ENCODE results near the gene REC8. TPM values are rescaled to one million over a fixed set of nuclear protein-coding genes. Genes with fewer than 3 reads are reported as not detected.
A peak's percentile ranks its signal among the peaks of the same experiment; 100 is the strongest.

Gene REC8
- total RNA-seq, 1 donor from 2014 or later, result 69.2 TPM

GRCh38 chr14:24146453-24146977, 25.4 kb upstream of the REC8 start, which contains the start of gene PSME2:
PSME2 (minus strand) TSS chr14:24146610; CDS start chr14:24146581, 29 bp downstream.
- peaks cover 7% of the 10 kb centered on the region for H3K36me3 ChIP-seq (ENCODE audit: control insufficient read depth, insufficient read depth, low read length)
- no peak for TF ChIP-seq CTCF (IDR thresholded peaks at IDR 0.05; ENCODE audit: insufficient read depth, low read length, poor library complexity, severe bottlenecking)
- DNase-seq (ENCODE audit: low read depth), result peak; percentile 92
- H3K27me3 ChIP-seq (ENCODE audit: control insufficient read depth, insufficient read depth, low read length), result no peaks in the 10 kb centered on the region
- peak within 1 kb of the TSS; percentile 89 for H3K4me3 ChIP-seq (ENCODE audit: low read depth, low read length)

GRCh38 chr14:24146978-24147760, 24.7 kb upstream of the REC8 start, which contains the start of gene RNF31:
RNF31 (plus strand) TSS chr14:24147498; CDS start chr14:24147699, 201 bp downstream.
- Histone ChIP-seq H3K27me3 (ENCODE audit: control insufficient read depth, insufficient read depth, low read length) (no peaks in the 10 kb centered on the region), H3K4me3 (ENCODE audit: low read depth, low read length) (peak within 1 kb of the TSS; percentile 89), H3K36me3 (ENCODE audit: control insufficient read depth, insufficient read depth, low read length) (peaks cover 8% of the 10 kb centered on the region)
- peak; percentile 92 for DNase-seq (ENCODE audit: low read depth)
- no peak for TF ChIP-seq CTCF (IDR thresholded peaks at IDR 0.05; ENCODE audit: insufficient read depth, low read length, poor library complexity, severe bottlenecking)

- peak overlapping the region; percentile 89 for H3K4me3 ChIP-seq (ENCODE audit: low read depth, low read length)
- H3K36me3 ChIP-seq (ENCODE audit: control insufficient read depth, insufficient read depth, low read length), result peaks cover 8% of the 10 kb centered on the region
- TF ChIP-seq CTCF (IDR thresholded peaks at IDR 0.05; ENCODE audit: insufficient read depth, low read length, poor library complexity, severe bottlenecking), result no peak
- no peaks in the 10 kb centered on the region for H3K27me3 ChIP-seq (ENCODE audit: control insufficient read depth, insufficient read depth, low read length)
- DNase-seq (ENCODE audit: low read depth), result no peak
Measured at GRCh38 chr14:24147761-24148428, 24.0 kb upstream of the REC8 start.

DNA sequence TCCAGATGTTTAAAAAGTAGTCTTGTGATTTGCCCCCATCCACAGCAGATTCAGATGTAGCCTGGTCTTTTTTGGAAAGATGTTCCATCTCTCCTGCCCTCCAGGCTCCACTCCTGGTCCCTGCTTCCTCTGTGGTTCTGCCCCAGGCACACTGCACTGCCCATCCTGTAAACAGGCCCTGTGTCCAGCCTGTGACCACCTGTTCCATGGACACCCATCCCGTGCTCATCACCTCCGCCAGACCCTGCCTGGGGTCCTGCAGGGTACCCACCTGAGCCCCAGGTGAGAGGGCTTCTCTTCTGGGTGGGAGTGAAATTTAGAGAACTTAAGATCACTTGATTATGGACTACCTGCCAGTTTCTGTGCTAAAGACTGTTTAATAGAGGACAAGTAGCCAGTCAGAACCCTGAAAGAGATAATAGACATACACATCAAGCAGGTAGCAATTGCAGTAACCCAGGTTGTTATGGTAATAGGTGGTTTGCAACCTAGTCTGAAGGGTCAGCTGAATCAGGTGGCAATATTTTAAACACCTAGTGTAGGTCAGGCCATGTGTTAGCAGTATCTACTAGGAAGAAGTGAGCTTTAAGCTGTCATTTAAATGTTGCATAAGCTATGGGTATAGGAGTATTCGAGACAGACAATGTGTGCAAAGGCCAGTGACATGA, 22.4 kb upstream of the REC8 start:
- DNase-seq (ENCODE audit: low read depth), result no peak
- H3K36me3 ChIP-seq (ENCODE audit: control insufficient read depth, insufficient read depth, low read length), result peaks cover 8% of the 10 kb centered on the region
- no peak overlapping the region for H3K4me3 ChIP-seq (ENCODE audit: low read depth, low read length)

DNA sequence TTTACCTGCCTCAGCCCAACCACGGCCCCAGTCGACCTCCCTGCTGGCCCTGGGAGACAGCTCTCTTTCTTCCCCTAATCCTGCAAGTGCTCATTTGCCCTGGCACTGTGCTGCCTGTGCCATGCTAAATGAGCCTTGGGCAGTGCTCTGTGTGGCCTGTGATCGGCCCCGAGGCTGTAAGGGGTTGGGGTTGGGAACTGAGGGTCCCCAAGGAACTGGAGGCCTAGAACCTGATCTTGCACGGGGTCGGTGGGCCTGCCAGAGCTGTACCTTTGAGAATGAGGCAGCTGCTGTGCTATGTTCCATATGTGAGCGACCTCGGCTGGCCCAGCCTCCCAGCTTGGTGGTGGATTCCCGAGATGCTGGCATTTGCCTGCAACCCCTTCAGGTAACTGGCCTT, 21.8 kb upstream of the REC8 start:
- Histone ChIP-seq H3K4me3 (ENCODE audit: low read depth, low read length) (no peak overlapping the region), H3K27me3 (ENCODE audit: control insufficient read depth, insufficient read depth, low read length) (no peaks in the 10 kb centered on the region), H3K36me3 (ENCODE audit: control insufficient read depth, insufficient read depth, low read length) (peaks cover 8% of the 10 kb centered on the region)
- no peak for TF ChIP-seq CTCF (IDR thresholded peaks at IDR 0.05; ENCODE audit: insufficient read depth, low read length, poor library complexity, severe bottlenecking)
- DNase-seq (ENCODE audit: low read depth), result no peak

More for the DNA sequence above, 22.4 kb upstream of the REC8 start:
- TF ChIP-seq CTCF (IDR thresholded peaks at IDR 0.05; ENCODE audit: insufficient read depth, low read length, poor library complexity, severe bottlenecking), result no peak
- H3K27me3 ChIP-seq (ENCODE audit: control insufficient read depth, insufficient read depth, low read length), result no peaks in the 10 kb centered on the region

All from kidney epithelial cell (primary cell).